Astrocyte (in vitro differentiated cells and primary cell): ENCODE results near the gene STK32B. TPM values are rescaled to one million over a fixed set of nuclear protein-coding genes. Genes with fewer than 3 reads are reported as not detected.

Source experiments
- DNase-seq: peaks from one replicate; pipeline ENCODE4 v3.0.0-alpha.2; 2010; ENCODE audit warnings: low read depth
- FAIRE-seq: peaks from 2 replicates; lab custom pipeline; 2011; peaks lifted over from hg19 to GRCh38; lab: Jason Lieb, UNC
- H2AFZ ChIP-seq: 2 replicates; pipeline ENCODE4 v1.6.0; 2012; ENCODE audit warnings: low read depth, low read length, inconsistent platforms
- H3K27ac ChIP-seq: 2 replicates; pipeline ENCODE4 v1.5.1; 2011; ENCODE audit warnings: low read depth, low read length, inconsistent platforms
- H3K27me3 ChIP-seq: 2 replicates; pipeline ENCODE4 v1.6.0; 2011; ENCODE audit warnings: low read length, inconsistent platforms; ENCODE audit not compliant: insufficient read depth
- H3K36me3 ChIP-seq: 2 replicates; pipeline ENCODE4 v1.5.1; 2011; ENCODE audit warnings: low read length, inconsistent platforms; ENCODE audit not compliant: insufficient read depth
- H3K4me1 ChIP-seq: 2 replicates; pipeline ENCODE4 v1.5.1; 2011; ENCODE audit warnings: low read length, inconsistent platforms; ENCODE audit not compliant: insufficient read depth
- H3K4me2 ChIP-seq: 2 replicates; pipeline ENCODE4 v1.6.0; 2012; ENCODE audit warnings: low read length, inconsistent platforms
- H3K4me3 ChIP-seq: 2 replicates; pipeline ENCODE4 v1.5.1; 2011; ENCODE audit warnings: low read depth, mild to moderate bottlenecking, low read length, inconsistent platforms; ENCODE audit not compliant: insufficient read depth
- H3K79me2 ChIP-seq: 2 replicates; pipeline ENCODE4 v1.6.0; 2012; ENCODE audit warnings: mild to moderate bottlenecking, low read length, inconsistent platforms; ENCODE audit not compliant: insufficient read depth
- H3K9ac ChIP-seq: 2 replicates; pipeline ENCODE4 v1.6.0; 2012; ENCODE audit warnings: mild to moderate bottlenecking, low read length, inconsistent platforms
- H3K9me3 ChIP-seq: 2 replicates; pipeline ENCODE4 v1.5.1; 2012; ENCODE audit warnings: low read depth, mild to moderate bottlenecking, low read length, inconsistent platforms; ENCODE audit not compliant: insufficient read depth
- H4K20me1 ChIP-seq: 2 replicates; pipeline ENCODE4 v1.6.0; 2012; ENCODE audit warnings: low read length, inconsistent platforms; ENCODE audit not compliant: insufficient read depth
- H3K27ac Mint-ChIP-seq: one replicate; pipeline ENCODE4 v1.8.0; 2021; ENCODE audit warnings: mild to moderate bottlenecking, mixed read lengths; ENCODE audit not compliant: unreplicated experiment
- H3K27me3 Mint-ChIP-seq: one replicate; pipeline ENCODE4 v1.8.0; 2021; ENCODE audit warnings: low read depth, mixed read lengths; ENCODE audit not compliant: unreplicated experiment
- H3K36me3 Mint-ChIP-seq: one replicate; pipeline ENCODE4 v1.8.0; 2021; ENCODE audit warnings: low read depth, mixed read lengths; ENCODE audit not compliant: unreplicated experiment
- H3K4me1 Mint-ChIP-seq: one replicate; pipeline ENCODE4 v1.8.0; 2021; ENCODE audit warnings: low read depth, mixed read lengths; ENCODE audit not compliant: unreplicated experiment
- H3K4me3 Mint-ChIP-seq: one replicate; pipeline ENCODE4 v1.8.0; 2021; ENCODE audit warnings: mild to moderate bottlenecking, moderate library complexity, mixed read lengths; ENCODE audit not compliant: unreplicated experiment
- H3K9me3 Mint-ChIP-seq: one replicate; pipeline ENCODE4 v1.8.0; 2021; ENCODE audit warnings: mild to moderate bottlenecking, mixed read lengths; ENCODE audit not compliant: unreplicated experiment
- CTCF ChIP-seq: IDR thresholded peaks from 2 replicates; pipeline ENCODE4 v1.5.1; 2011; ENCODE audit warnings: low read depth, mild to moderate bottlenecking, inconsistent platforms, low read length, moderate library complexity; ENCODE audit not compliant: insufficient read depth
- EZH2 ChIP-seq: IDR thresholded peaks from 2 replicates; pipeline ENCODE4 v1.6.1; 2012; ENCODE audit warnings: mild to moderate bottlenecking, low read length, inconsistent platforms; ENCODE audit not compliant: insufficient read depth
- total RNA-seq: library from RNA; stranded (reverse); gene quantifications from 2 replicates; pipeline ENCODE4 v1.2.1, GENCODE V29; 2021

The STK32B gene
- total RNA-seq, 1 donor from 2014 or later, result 2.9 TPM

GRCh38 chr4:5039800-5040199 is 11.5 kb upstream of the STK32B start:
- no peak overlapping the region for H3K4me3 ChIP-seq
- TF ChIP-seq EZH2 (no peak), CTCF (no peak)
- FAIRE-seq, result no peak

GRCh38 chr4:5040856-5041620 is 10.2 kb upstream of the STK32B start:
- H3K4me1 ChIP-seq, result peaks cover 19% of the 10 kb centered on the region
- H3K9ac ChIP-seq, result no peak overlapping the region
- H3K36me3 ChIP-seq, result no peaks in the 10 kb centered on the region
- H3K9me3 ChIP-seq, result no peaks in the 10 kb centered on the region
- Mint-ChIP-seq H3K4me3 (no peak overlapping the region), H3K36me3 (no peaks in the 10 kb centered on the region), H3K9me3 (no peaks in the 10 kb centered on the region), H3K27ac (no peak overlapping the region), H3K4me1 (peaks cover 19% of the 10 kb centered on the region), H3K27me3 (peaks cover 10% of the 10 kb centered on the region)
- H3K4me3 ChIP-seq, result no peak overlapping the region
- no peaks in the 10 kb centered on the region for H3K79me2 ChIP-seq
- FAIRE-seq (no peak), DNase-seq (no peak)
- H3K27ac ChIP-seq, result no peak overlapping the region
- peaks cover 3% of the 10 kb centered on the region for H3K27me3 ChIP-seq
- TF ChIP-seq EZH2 (no peak), CTCF (no peak)
- H2AFZ ChIP-seq, result no peak overlapping the region
- no peak overlapping the region for H3K4me2 ChIP-seq
- H4K20me1 ChIP-seq, result no peaks in the 10 kb centered on the region

More at GRCh38 chr4:5039800-5040199, 11.5 kb upstream of the STK32B start:
- Mint-ChIP-seq H3K9me3 (no peaks in the 10 kb centered on the region), H3K36me3 (no peaks in the 10 kb centered on the region), H3K27me3 (peaks cover 9% of the 10 kb centered on the region), H3K4me1 (peaks cover 21% of the 10 kb centered on the region), H3K27ac (no peak overlapping the region), H3K4me3 (no peak overlapping the region)
- H3K79me2 ChIP-seq, result no peaks in the 10 kb centered on the region
- no peak overlapping the region for H3K4me2 ChIP-seq
- H2AFZ ChIP-seq, result no peak overlapping the region
- no peak overlapping the region for H3K27ac ChIP-seq
- H3K9me3 ChIP-seq, result no peaks in the 10 kb centered on the region
- H3K9ac ChIP-seq, result no peak overlapping the region
- H3K4me1 ChIP-seq, result peaks cover 17% of the 10 kb centered on the region
- no peaks in the 10 kb centered on the region for H4K20me1 ChIP-seq
- H3K27me3 ChIP-seq, result no peaks in the 10 kb centered on the region
- no peak for DNase-seq
- H3K36me3 ChIP-seq, result no peaks in the 10 kb centered on the region

GRCh38 chr4:5041699-5042098 is 9.6 kb upstream of the STK32B start:
- FAIRE-seq (no peak), DNase-seq (no peak)
- no peaks in the 10 kb centered on the region for H3K36me3 Mint-ChIP-seq
- H3K27ac ChIP-seq, result no peak overlapping the region
- H3K9me3 Mint-ChIP-seq, result peaks cover 2% of the 10 kb centered on the region
- H3K9ac ChIP-seq, result no peak overlapping the region
- no peaks in the 10 kb centered on the region for H3K36me3 ChIP-seq
- no peak overlapping the region for H3K4me3 Mint-ChIP-seq
- H3K27me3 Mint-ChIP-seq, result peaks cover 10% of the 10 kb centered on the region
- H2AFZ ChIP-seq, result no peak overlapping the region
- no peaks in the 10 kb centered on the region for H4K20me1 ChIP-seq
- no peak overlapping the region for H3K4me3 ChIP-seq
- H3K4me1 Mint-ChIP-seq, result peaks cover 15% of the 10 kb centered on the region
- no peak for TF ChIP-seq EZH2
- TF ChIP-seq CTCF, result no peak
- H3K4me1 ChIP-seq, result peaks cover 15% of the 10 kb centered on the region
- H3K4me2 ChIP-seq, result no peak overlapping the region
- H3K79me2 ChIP-seq, result no peaks in the 10 kb centered on the region
- no peaks in the 10 kb centered on the region for H3K9me3 ChIP-seq
- H3K27me3 ChIP-seq, result peaks cover 3% of the 10 kb centered on the region
- H3K27ac Mint-ChIP-seq, result no peak overlapping the region
